Measurements from ENCODE around the gene C8G. TPM values are rescaled to one million over a fixed set of nuclear protein-coding genes. Genes with fewer than 3 reads are reported as not detected.

C8G gene
- total RNA-seq (2014; rRNA removed) (0.77 TPM in 1 of 2 replicates, not detected in the other), Bru-seq, nascent RNA (percentile 26 among the genes with signal in this experiment), BruChase-seq, experiment 1, labeled RNA remaining after a 6-hour chase (percentile 48 among the genes with signal in this experiment), BruChase-seq, experiment 2, labeled RNA remaining after a 2-hour chase (percentile 37 among the genes with signal in this experiment)
- long read RNA-seq, partial matches to known transcripts: 0 of 10 reads
- long read RNA-seq, other reads (novel, unspliced or antisense): 10 of 10 reads

GRCh38 chr9:136944519-136945332, at the start of gene C8G, which contains the start of gene FBXW5:
TSS of gene C8G (plus strand) at chr9:136945243. CDS start at chr9:136945321, 78 bp downstream.
TSS of gene FBXW5 (minus strand) at chr9:136944738. CDS start at chr9:136944083, 655 bp downstream.
- Histone ChIP-seq H3K4me3 (ENCODE audit: low read length) (peak within 1 kb of the TSS; percentile 71), H3K9me3 (ENCODE audit: low read length) (no peaks in the 10 kb centered on the region), H3K27me3 (ENCODE audit: low read length) (no peaks in the 10 kb centered on the region), H4K20me1 (ENCODE audit: low read length) (no peaks in the 10 kb centered on the region), H2AFZ (ENCODE audit: low read length) (no peak within 1 kb of the TSS), H3K9ac (ENCODE audit: low read length) (peak within 1 kb of the TSS; percentile 83), H3K36me3 (ENCODE audit: low read depth, low read length) (no peaks in the 10 kb centered on the region; the same call in 1 of the 2 replicates), H3K4me2 (ENCODE audit: low read length) (peak within 1 kb of the TSS; percentile 98), H3K27ac (ENCODE audit: low read length) (no peak within 1 kb of the TSS), H3F3A (ENCODE audit: low read length, unreplicated experiment) (no peaks in the 10 kb centered on the region), H3K4me1 (ENCODE audit: insufficient read depth, low read length) (peaks cover 10% of the 10 kb centered on the region; the same call in 1 of the 2 replicates), H3K9me2 (replicated peaks; ENCODE audit: low read length) (no peaks in the 10 kb centered on the region), H3K79me2 (ENCODE audit: low read length) (peaks cover 26% of the 10 kb centered on the region)
- TF ChIP-seq EZH2phosphoT487 (IDR thresholded peaks at IDR 0.05; ENCODE audit: borderline replicate concordance, low read length): no peak
- TF ChIP-seq, protein P1, sequence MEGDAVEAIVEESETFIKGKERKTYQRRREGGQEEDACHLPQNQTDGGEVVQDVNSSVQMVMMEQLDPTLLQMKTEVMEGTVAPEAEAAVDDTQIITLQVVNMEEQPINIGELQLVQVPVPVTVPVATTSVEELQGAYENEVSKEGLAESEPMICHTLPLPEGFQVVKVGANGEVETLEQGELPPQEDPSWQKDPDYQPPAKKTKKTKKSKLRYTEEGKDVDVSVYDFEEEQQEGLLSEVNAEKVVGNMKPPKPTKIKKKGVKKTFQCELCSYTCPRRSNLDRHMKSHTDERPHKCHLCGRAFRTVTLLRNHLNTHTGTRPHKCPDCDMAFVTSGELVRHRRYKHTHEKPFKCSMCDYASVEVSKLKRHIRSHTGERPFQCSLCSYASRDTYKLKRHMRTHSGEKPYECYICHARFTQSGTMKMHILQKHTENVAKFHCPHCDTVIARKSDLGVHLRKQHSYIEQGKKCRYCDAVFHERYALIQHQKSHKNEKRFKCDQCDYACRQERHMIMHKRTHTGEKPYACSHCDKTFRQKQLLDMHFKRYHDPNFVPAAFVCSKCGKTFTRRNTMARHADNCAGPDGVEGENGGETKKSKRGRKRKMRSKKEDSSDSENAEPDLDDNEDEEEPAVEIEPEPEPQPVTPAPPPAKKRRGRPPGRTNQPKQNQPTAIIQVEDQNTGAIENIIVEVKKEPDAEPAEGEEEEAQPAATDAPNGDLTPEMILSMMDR (conservative IDR thresholded peaks at IDR 0.05; ENCODE audit: low read depth, low read length): peak; percentile 77
- no TSS peak for BruUV-seq (replicated peaks)
- ATAC-seq (peak; percentile 69), DNase-seq (peak; percentile 91)
- intact Hi-C loops (cut with micrococcal nuclease): loop anchor here (2.0 kb wide), 1 partner anchor 58 kb away; the partner anchor contains the start of gene TRAF2
- CTCF ChIA-PET: interaction anchor here (1.1 kb wide), 1 partner anchor 52 kb away, joined by 3 read pairs; the partner anchor contains the start of gene CLIC3
- POLR2A ChIA-PET (ENCODE audit: unreplicated experiment): interaction anchor here (0.6 kb wide), 1 partner anchor 219 kb away, joined by 5 read pairs; no protein-coding TSS in a partner anchor

DNA sequence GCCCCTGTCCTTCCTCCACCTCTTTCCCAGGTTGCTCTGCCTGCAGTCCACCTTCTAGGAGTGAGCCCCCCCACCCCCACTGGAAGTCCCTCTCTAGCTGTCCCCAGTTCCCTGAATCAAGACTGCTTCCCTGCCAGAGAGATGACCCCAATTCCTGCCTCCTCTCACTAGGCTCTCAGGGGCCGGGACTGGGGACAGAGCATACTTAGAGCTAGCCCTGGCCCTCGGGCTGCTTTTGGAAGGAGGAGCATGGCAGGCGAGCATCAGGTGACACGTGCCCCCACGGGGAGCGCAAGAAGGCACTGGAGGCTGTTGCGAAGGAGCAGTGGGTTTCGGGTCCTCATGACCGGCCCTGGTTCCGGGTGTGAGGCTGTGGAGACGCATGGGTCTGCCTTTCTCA, 49.0 kb upstream of the C8G start:
- H3K36me3 ChIP-seq (ENCODE audit: low read depth, low read length): no peaks in the 10 kb centered on the region; the same call in 1 of the 2 replicates
- no peak for DNase-seq
- intact Hi-C loops (cut with micrococcal nuclease): no loop called here
- H4K20me1 ChIP-seq (ENCODE audit: low read length): no peaks in the 10 kb centered on the region
- BruUV-seq (replicated peaks): no TSS peak
- peaks cover 10% of the 10 kb centered on the region for H3K4me1 ChIP-seq (ENCODE audit: insufficient read depth, low read length)
- POLR2A ChIA-PET (ENCODE audit: unreplicated experiment): no interaction called here
- ATAC-seq: no peak
- H3K9me3 ChIP-seq (ENCODE audit: low read length): no peaks in the 10 kb centered on the region
- no peaks in the 10 kb centered on the region for H3K9me2 ChIP-seq (replicated peaks; ENCODE audit: low read length)
- H2AFZ ChIP-seq (ENCODE audit: low read length): no peak overlapping the region
- no peak overlapping the region for H3K9ac ChIP-seq (ENCODE audit: low read length)
- peaks cover 45% of the 10 kb centered on the region for H3K79me2 ChIP-seq (ENCODE audit: low read length)
- no peak overlapping the region for H3K4me3 ChIP-seq (ENCODE audit: low read length)
- no peak overlapping the region for H3K27ac ChIP-seq (ENCODE audit: low read length)
- CTCF ChIA-PET: no interaction called here
- no peaks in the 10 kb centered on the region for H3K27me3 ChIP-seq (ENCODE audit: low read length)
- H3F3A ChIP-seq (ENCODE audit: low read length, unreplicated experiment): peaks cover 4% of the 10 kb centered on the region
- H3K4me2 ChIP-seq (ENCODE audit: low read length): no peak overlapping the region
- TF ChIP-seq, protein P1 (conservative IDR thresholded peaks at IDR 0.05; ENCODE audit: low read depth, low read length): no peak

All from PC-3 (cell line).